Activated T-helper 2 cell treated with anti-CD3 and anti-CD28 coated beads, Interferon-gamma antibody, Interleukin-2, Interleukin-4, amounts not matched to agents 10 μg/mL and 5 μg/mL and 100 μg/mL, durations not matched to agents 14 hours and 24 hours and 36 hours (primary cell): ENCODE results near the gene CENPVL2. TPM values are rescaled to one million over a fixed set of nuclear protein-coding genes. Genes with fewer than 3 reads are reported as not detected.

Experiments
- total RNA-seq: library from RNA; stranded (reverse); gene quantifications from 2 replicates; pipeline ENCODE4 v1.2.3, GENCODE V29; 2022

The CENPVL2 gene
- total RNA-seq, 1 donor from 2014 or later = not detected

Other genes with a start within 250 kb of the CENPVL2 start
- 5.8 and 6.1 TPM in 2 replicates for gene NUDT11, start 186.2 kb downstream of the CENPVL2 start, total RNA-seq
- 0.27 and 0.34 TPM in 2 replicates for gene CENPVL3, start 63.9 kb downstream of the CENPVL2 start, total RNA-seq
- not detected in 2 replicates for gene CENPVL1, start 27.7 kb upstream of the CENPVL2 start, total RNA-seq
- gene GSPT2, start 60.6 kb upstream of the CENPVL2 start, total RNA-seq = 11.4 and 12.1 TPM in 2 replicates
- gene MAGED1, start 210.8 kb upstream of the CENPVL2 start, total RNA-seq = 45.5 and 46.5 TPM in 2 replicates